ENCODE results near the gene ITGBL1. TPM values are rescaled to one million over a fixed set of nuclear protein-coding genes. Genes with fewer than 3 reads are reported as not detected.

Gene ITGBL1
- total RNA-seq, 4 donors from 2014 or later: 1.3 to 3.5 (median 2.4) TPM

- ATAC-seq (ENCODE audit: low FRiP score): no peak
- TF ChIP-seq CTCF (IDR thresholded peaks at IDR 0.05): no peak
- no peak for DNase-seq (ENCODE audit: low spot score)
Observed at GRCh38 chr13:101718496-101718895, 266.0 kb downstream of the ITGBL1 start.

- ATAC-seq (ENCODE audit: low FRiP score): no peak
- no peak for DNase-seq (ENCODE audit: low spot score)
- no peak for TF ChIP-seq CTCF (IDR thresholded peaks at IDR 0.05)
Observed at GRCh38 chr13:101726681-101727080, 274.2 kb downstream of the ITGBL1 start.

- no peak for ATAC-seq (ENCODE audit: low FRiP score)
Observed at GRCh38 chr13:101727118-101727517, 274.6 kb downstream of the ITGBL1 start.

GRCh38 chr13:101728021-101728420 lies 275.5 kb downstream of the ITGBL1 start:
- ATAC-seq (ENCODE audit: low FRiP score): no peak
- no peak for TF ChIP-seq CTCF (IDR thresholded peaks at IDR 0.05)
- DNase-seq (ENCODE audit: low spot score): no peak

More at GRCh38 chr13:101727118-101727517, 274.6 kb downstream of the ITGBL1 start:
- DNase-seq (ENCODE audit: low spot score): no peak
- no peak for TF ChIP-seq CTCF (IDR thresholded peaks at IDR 0.05)

GRCh38 chr13:101728615-101729014 lies 276.1 kb downstream of the ITGBL1 start:
- DNase-seq (ENCODE audit: low spot score) (no peak), ATAC-seq (ENCODE audit: low FRiP score) (no peak)
- TF ChIP-seq CTCF (IDR thresholded peaks at IDR 0.05): no peak

- ATAC-seq (ENCODE audit: low FRiP score) (no peak), DNase-seq (ENCODE audit: low spot score) (no peak)
- no peak for TF ChIP-seq CTCF (IDR thresholded peaks at IDR 0.05)
Observed at GRCh38 chr13:101730420-101731000, 278.0 kb downstream of the ITGBL1 start.

GRCh38 chr13:101736566-101736965 lies 284.1 kb downstream of the ITGBL1 start:
- DNase-seq (ENCODE audit: low spot score) (no peak), ATAC-seq (ENCODE audit: low FRiP score) (no peak)
- no peak for TF ChIP-seq CTCF (IDR thresholded peaks at IDR 0.05)
